GM04503 (cell line): ENCODE results near the gene SRSF2.
"Not testable (repeated sequence)": the region's sequence is repeated elsewhere in the genome, so short reads cannot be mapped to it uniquely, and the experiment has no call there.

Experiments used
- DNase-seq: peaks from one replicate; pipeline ENCODE4 v3.0.0-alpha.2; 2012; ENCODE audit warnings: low read depth

The SRSF2 gene, protein sequence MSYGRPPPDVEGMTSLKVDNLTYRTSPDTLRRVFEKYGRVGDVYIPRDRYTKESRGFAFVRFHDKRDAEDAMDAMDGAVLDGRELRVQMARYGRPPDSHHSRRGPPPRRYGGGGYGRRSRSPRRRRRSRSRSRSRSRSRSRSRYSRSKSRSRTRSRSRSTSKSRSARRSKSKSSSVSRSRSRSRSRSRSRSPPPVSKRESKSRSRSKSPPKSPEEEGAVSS

GRCh38 chr17:76737082-76737675 is at the start of gene SRSF2:
Gene SRSF2 (minus strand): TSS chr17:76737331. CDS start chr17:76737160, 171 bp downstream.
- peak; percentile 91 for DNase-seq

GRCh38 chr17:76784926-76785325 is 47.8 kb upstream of the SRSF2 start:
- DNase-seq: no peak

DNA sequence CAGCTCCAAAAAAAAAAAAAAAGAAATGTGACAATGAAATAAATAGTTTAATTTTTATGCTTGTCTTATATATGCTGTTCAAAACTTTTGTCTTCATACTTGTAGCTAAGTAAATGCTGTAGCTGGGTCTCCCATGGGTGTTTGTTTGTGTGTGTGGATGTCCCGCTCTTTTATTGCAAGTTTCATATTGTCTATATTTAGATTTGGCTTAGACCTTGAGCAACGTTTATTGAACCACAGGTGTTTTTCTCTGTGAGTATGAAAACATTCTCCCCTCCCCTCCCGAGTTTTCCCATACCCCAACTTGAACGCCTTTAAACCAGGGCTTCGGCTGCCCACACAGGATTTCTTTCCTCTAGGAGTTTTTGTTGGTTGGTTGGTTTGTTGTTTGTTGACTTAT is 46.0 kb upstream of the SRSF2 start:
- DNase-seq: no peak

GRCh38 chr17:76781056-76781982 is 44.2 kb upstream of the SRSF2 start:
- no peak for DNase-seq

DNA sequence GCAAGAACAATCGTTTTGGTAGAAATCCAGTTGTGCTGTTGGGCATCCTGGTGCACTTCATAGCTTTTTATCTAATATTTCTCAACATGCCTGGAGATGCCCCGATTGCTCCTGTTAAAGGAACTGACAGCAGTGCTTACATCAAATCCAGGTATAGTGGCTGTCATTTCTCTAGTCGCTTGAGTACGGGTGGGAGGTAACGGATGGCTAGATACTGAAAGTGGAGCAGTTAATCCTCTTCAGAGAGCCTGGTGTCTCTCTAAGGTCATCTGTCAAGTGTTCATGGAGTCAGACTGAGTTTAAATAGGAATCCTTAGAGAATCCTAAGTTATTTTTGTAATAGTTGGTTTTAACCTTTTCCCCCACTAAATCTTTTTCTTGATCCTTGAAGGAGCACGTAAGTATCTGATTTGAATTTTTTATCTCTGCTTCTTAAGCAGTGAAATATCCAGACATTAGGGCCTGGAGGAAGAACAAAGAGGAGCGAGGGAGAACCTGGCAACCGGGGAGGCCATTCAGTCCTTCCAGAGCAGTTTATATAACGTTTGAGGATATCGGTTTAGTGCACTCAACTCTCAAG is 38.0 kb upstream of the SRSF2 start:
- DNase-seq: no peak

GRCh38 chr17:76772842-76773525 is 35.9 kb upstream of the SRSF2 start:
- peak; percentile 61 for DNase-seq

DNA sequence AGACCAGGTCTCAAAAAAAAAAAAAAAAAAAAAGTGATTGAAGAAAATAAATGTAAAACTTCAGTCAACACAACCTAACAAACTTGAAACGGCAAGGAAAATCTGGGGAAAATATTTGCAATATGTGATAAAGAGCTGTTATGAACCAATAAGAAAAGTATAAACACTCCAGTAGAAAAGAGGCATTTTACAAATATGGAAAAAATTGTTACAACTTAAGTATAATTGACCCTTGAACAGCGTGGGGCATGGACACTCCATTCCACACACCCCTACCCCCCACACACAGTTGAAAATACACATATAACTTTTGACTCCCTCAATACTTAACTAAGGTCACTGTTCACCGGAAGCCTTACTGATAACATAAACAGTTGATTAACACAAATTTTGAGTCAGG is 21.4 kb upstream of the SRSF2 start:
- DNase-seq: no peak

- no peak for DNase-seq
These were observed 20.1 kb upstream of the SRSF2 start for GRCh38 chr17:76757256-76757655.

- no peak for DNase-seq
These were observed 18.2 kb upstream of the SRSF2 start for GRCh38 chr17:76755285-76755684.

- DNase-seq: no peak
These were observed 16.2 kb upstream of the SRSF2 start for GRCh38 chr17:76753061-76753961.

DNA sequence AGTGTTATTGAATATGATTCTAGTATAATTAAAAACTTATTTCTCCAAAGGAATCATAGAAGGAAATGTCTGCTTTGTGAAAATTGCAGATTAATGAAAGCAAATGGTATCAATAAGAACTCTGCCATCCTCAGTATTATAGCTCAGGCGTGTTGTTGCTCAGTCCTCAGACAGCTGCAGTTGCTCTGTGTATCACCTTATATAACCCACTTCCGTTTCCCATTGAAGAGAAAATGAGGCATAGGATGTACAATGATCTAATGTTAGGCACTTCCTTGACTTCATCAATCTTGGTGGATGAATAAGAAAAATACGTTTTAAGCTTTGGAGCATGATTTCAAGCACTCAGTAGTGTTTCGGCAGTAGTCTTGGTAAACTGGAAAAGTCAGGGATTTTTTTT is 14.9 kb upstream of the SRSF2 start:
- DNase-seq: no peak

DNA sequence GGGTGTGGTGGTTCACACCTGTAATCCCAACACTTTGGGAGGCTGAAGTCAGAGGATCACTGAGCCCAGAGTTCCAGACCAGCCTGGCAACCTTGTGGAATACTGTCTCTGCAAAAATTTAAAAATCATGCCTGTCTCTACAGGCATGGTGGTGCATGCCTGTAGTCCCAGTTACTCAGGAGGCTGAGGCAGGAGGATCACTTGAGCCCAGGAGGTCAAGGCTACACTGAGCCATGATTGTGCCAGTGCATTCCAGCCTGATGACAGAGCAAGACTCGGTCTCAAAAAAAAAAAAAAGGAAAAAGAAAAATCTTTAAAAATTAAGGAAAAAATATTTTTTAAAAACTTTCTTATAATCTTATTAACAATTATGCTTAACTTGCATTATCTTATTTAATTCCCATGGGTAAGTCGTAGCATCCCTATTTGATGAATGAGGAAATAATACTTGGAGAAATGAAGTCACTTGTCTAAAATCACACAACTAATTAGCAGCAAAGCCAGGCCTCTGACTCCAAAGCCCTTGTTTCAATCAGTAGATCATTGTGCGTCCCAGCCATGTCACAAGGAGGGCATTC is 14.4 kb upstream of the SRSF2 start:
- DNase-seq: no peak

GRCh38 chr17:76748657-76749056 is 11.5 kb upstream of the SRSF2 start:
- DNase-seq: no peak

DNA sequence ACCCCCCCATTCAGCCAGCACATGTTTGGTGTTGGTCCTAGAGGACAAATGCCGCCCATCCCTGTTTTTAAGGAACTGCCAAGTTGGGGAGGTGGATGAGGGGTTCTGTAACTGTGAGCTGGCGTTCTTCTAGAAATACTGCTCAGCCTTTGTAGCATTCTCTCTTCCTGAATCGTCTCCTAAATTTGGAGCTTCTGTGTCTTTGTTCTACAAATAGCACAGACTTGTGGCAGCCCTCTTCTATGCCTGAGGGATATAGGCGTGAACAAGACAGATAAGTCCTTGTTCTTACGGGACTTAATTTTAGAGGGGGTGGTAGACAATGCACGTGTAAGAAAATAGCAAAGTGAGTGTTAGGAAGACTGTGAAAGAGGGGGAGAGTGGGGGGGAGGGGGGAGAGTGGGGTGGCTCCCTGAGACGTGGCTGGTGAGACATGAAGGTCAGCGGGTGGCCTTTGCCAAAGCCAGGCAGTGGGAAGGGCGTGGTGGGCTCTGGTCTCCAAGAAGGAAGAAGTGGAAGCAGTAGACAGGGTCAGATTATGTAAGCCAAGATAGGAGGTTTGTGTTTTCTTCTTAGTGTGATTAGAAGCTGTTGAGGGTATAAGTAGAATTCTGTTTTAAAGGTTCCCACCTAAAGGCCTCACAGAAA is 10.7 kb upstream of the SRSF2 start:
- DNase-seq: no peak

DNA sequence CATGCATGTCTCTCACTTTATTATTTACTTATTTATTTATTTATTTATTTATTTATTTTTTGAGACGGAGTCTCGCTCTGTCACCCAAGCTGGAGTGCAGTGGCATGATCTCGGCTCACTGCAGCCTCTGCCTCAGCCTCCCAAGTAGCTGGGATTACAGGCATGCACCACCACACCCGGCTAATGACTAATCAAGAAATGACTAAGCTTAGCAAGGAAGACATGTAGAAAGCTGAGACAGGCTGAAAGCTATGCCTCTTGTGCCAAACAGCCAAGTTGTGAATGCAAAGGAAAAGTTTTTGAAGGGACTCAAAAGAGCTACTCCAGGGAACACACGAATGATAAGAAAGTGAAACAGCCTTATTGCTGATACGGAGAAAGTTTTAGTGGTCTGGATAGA is 8.7 kb upstream of the SRSF2 start:
- not testable (repeated sequence) for DNase-seq

GRCh38 chr17:76744747-76745146 is 7.6 kb upstream of the SRSF2 start:
- no peak for DNase-seq

GRCh38 chr17:76742958-76743357 is 5.8 kb upstream of the SRSF2 start:
- DNase-seq: no peak

- DNase-seq: no peak
These were observed 3.4 kb upstream of the SRSF2 start for GRCh38 chr17:76740329-76741118.

GRCh38 chr17:76739568-76740115 is 2.5 kb upstream of the SRSF2 start:
- DNase-seq: not testable (repeated sequence)
